ENCODE data around the gene EXD1. TPM values are rescaled to one million over a fixed set of nuclear protein-coding genes. Genes with fewer than 3 reads are reported as not detected.
"Not testable (repeated sequence)": the region's sequence is repeated elsewhere in the genome, so short reads cannot be mapped to it uniquely, and the experiment has no call there.

Gene EXD1
- total and polyA plus RNA-seq, 4 donors, result 0.26 to 0.40 TPM; not detected in 2

GRCh38 chr15:41258750-41259471 is 28.4 kb upstream of the EXD1 start:
- no CpG with 5 or more reads among the region's 3 CpGs for WGBS (ENCODE audit: insufficient coverage)
- Histone ChIP-seq H3K27ac (ENCODE audit: low read depth, low read length) (no peak overlapping the region), H3K4me3 (ENCODE audit: low read depth, low read length) (no peak overlapping the region)

GRCh38 chr15:41256577-41257038 is 26.1 kb upstream of the EXD1 start:
- WGBS (ENCODE audit: insufficient coverage), result 100% methylated on average over 3 of the region's 5 CpGs
- no peak for DNase-seq (ENCODE audit: low read depth in 4 of 6, low spot score in 6 of 6)
- Histone ChIP-seq H3K27me3 (ENCODE audit: control insufficient read depth, insufficient read depth, low read length) (no peaks in the 10 kb centered on the region), H3K9me3 (ENCODE audit: control insufficient read depth, insufficient read depth, low read length) (no peaks in the 10 kb centered on the region), H3K4me1 (ENCODE audit: control insufficient read depth, insufficient read depth, low read length) (no peaks in the 10 kb centered on the region), H3K4me3 (ENCODE audit: low read depth, low read length) (no peak overlapping the region), H3K36me3 (ENCODE audit: control insufficient read depth, insufficient read depth, low read length) (peaks cover 14% of the 10 kb centered on the region), H3K27ac (ENCODE audit: low read depth, low read length) (no peak overlapping the region)

More at GRCh38 chr15:41258750-41259471, 28.4 kb upstream of the EXD1 start:
- H3K4me1 ChIP-seq (ENCODE audit: control insufficient read depth, insufficient read depth, low read length), result no peaks in the 10 kb centered on the region
- no peak for DNase-seq (ENCODE audit: low read depth in 4 of 6, low spot score in 6 of 6)
- H3K27me3 ChIP-seq (ENCODE audit: control insufficient read depth, insufficient read depth, low read length), result no peaks in the 10 kb centered on the region
- peaks cover 16% of the 10 kb centered on the region for H3K36me3 ChIP-seq (ENCODE audit: control insufficient read depth, insufficient read depth, low read length)
- no peaks in the 10 kb centered on the region for H3K9me3 ChIP-seq (ENCODE audit: control insufficient read depth, insufficient read depth, low read length)

GRCh38 chr15:41256103-41256502 is 25.5 kb upstream of the EXD1 start:
- H3K36me3 ChIP-seq (ENCODE audit: control insufficient read depth, insufficient read depth, low read length), result peaks cover 16% of the 10 kb centered on the region
- H3K9me3 ChIP-seq (ENCODE audit: control insufficient read depth, insufficient read depth, low read length), result no peaks in the 10 kb centered on the region
- no peak overlapping the region for H3K27ac ChIP-seq (ENCODE audit: low read depth, low read length)
- no peak overlapping the region for H3K4me3 ChIP-seq (ENCODE audit: low read depth, low read length)
- no peaks in the 10 kb centered on the region for H3K4me1 ChIP-seq (ENCODE audit: control insufficient read depth, insufficient read depth, low read length)
- no peaks in the 10 kb centered on the region for H3K27me3 ChIP-seq (ENCODE audit: control insufficient read depth, insufficient read depth, low read length)
- no CpG with 5 or more reads among the region's 3 CpGs for WGBS (ENCODE audit: insufficient coverage)
- DNase-seq (ENCODE audit: low read depth in 4 of 6, low spot score in 6 of 6), result no peak

DNA sequence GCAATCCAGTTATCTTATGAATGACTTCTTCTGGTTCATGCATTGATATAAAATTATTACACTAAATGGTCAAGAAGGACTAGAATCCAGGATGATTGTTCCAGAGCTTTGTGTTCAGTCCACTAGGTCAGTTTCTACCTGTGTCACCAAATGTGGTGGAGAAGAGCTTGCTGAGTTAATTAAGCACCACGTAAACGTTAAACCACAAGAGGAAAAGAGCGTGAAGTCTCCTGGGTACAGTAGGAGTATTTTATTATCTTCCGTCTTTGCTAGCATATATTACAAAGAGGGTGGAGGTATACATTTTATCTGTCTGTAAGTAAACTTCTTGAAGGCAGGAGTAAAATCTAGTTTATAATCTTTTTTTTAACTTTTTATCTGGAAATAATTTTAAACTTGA is 24.0 kb upstream of the EXD1 start:
- peaks cover 10% of the 10 kb centered on the region for H3K36me3 ChIP-seq (ENCODE audit: control insufficient read depth, insufficient read depth, low read length)
- no peaks in the 10 kb centered on the region for H3K27me3 ChIP-seq (ENCODE audit: control insufficient read depth, insufficient read depth, low read length)
- WGBS (ENCODE audit: insufficient coverage), result 90% methylated on average over 2 of the region's 4 CpGs
- no peak overlapping the region for H3K4me3 ChIP-seq (ENCODE audit: low read depth, low read length)
- H3K9me3 ChIP-seq (ENCODE audit: control insufficient read depth, insufficient read depth, low read length), result no peaks in the 10 kb centered on the region
- H3K27ac ChIP-seq (ENCODE audit: low read depth, low read length), result no peak overlapping the region
- H3K4me1 ChIP-seq (ENCODE audit: control insufficient read depth, insufficient read depth, low read length), result no peaks in the 10 kb centered on the region
- DNase-seq (ENCODE audit: low read depth in 4 of 6, low spot score in 6 of 6), result no peak

- Histone ChIP-seq H3K27ac (ENCODE audit: low read depth, low read length) (no peak overlapping the region), H3K4me1 (ENCODE audit: control insufficient read depth, insufficient read depth, low read length) (no peaks in the 10 kb centered on the region), H3K27me3 (ENCODE audit: control insufficient read depth, insufficient read depth, low read length) (no peaks in the 10 kb centered on the region), H3K9me3 (ENCODE audit: control insufficient read depth, insufficient read depth, low read length) (no peaks in the 10 kb centered on the region), H3K36me3 (ENCODE audit: control insufficient read depth, insufficient read depth, low read length) (peaks cover 14% of the 10 kb centered on the region), H3K4me3 (ENCODE audit: low read depth, low read length) (no peak overlapping the region)
- WGBS (ENCODE audit: insufficient coverage), result 93% methylated on average over 4 of the region's 5 CpGs
- DNase-seq (ENCODE audit: low read depth in 4 of 6, low spot score in 6 of 6), result no peak
Measured at GRCh38 chr15:41251411-41251810, 20.9 kb upstream of the EXD1 start.

GRCh38 chr15:41250745-41251144 is 20.2 kb upstream of the EXD1 start:
- not testable (repeated sequence) for H3K9me3 ChIP-seq (ENCODE audit: control insufficient read depth, insufficient read depth, low read length); H3K27ac ChIP-seq (ENCODE audit: low read depth, low read length); H3K4me1 ChIP-seq (ENCODE audit: control insufficient read depth, insufficient read depth, low read length); H3K27me3 ChIP-seq (ENCODE audit: control insufficient read depth, insufficient read depth, low read length); H3K4me3 ChIP-seq (ENCODE audit: low read depth, low read length); DNase-seq (ENCODE audit: low read depth in 4 of 6, low spot score in 6 of 6)
- peaks cover 14% of the 10 kb centered on the region for H3K36me3 ChIP-seq (ENCODE audit: control insufficient read depth, insufficient read depth, low read length)
- WGBS (ENCODE audit: insufficient coverage), result 93% methylated on average over 6 of the region's 8 CpGs

DNA sequence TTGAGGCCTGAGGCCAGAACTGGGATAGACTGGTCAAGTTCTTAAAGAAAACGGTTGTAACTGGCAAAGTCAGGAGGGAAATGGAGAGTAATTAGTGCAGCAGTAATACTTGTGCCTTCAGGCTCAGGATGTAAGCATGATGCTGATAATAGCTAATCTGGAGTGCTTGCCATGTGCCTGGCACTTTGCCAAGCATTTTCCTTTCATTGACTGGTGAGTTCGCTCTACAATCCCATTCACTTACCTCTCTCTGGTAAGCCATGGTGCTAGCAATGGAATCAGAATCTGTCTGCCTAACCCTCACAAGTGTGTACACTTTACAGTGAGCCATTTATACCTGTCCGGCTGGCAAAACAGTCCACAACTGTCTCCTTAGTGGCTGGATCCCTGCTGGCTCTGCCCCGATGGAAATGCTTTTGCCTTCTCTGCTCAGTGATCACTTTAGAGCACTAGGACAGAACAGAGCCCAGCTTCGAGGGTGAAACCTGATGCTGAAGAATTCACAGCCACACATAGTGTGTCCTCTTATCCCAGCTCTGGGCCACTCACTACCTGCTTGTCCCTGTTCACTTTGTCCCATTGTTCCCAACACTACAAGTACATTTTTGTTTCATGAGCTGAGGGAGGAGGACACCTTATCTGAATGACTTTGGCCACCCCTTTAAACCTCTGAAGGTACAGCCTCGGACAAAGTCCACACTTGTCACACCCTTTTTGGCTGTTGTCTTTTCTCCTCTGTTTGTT is 10.8 kb upstream of the EXD1 start:
- H3K27ac ChIP-seq (ENCODE audit: low read depth, low read length), result no peak overlapping the region
- H3K27me3 ChIP-seq (ENCODE audit: control insufficient read depth, insufficient read depth, low read length), result no peaks in the 10 kb centered on the region
- DNase-seq (ENCODE audit: low read depth in 4 of 6, low spot score in 6 of 6), result peak in 3 of 6 donors; percentile 14 to 77 (median 67)
- WGBS (ENCODE audit: insufficient coverage), result 40% methylated on average over 5 of the region's 6 CpGs
- no peaks in the 10 kb centered on the region for H3K4me1 ChIP-seq (ENCODE audit: control insufficient read depth, insufficient read depth, low read length)
- peaks cover 4% of the 10 kb centered on the region for H3K36me3 ChIP-seq (ENCODE audit: control insufficient read depth, insufficient read depth, low read length)
- no peak overlapping the region for H3K4me3 ChIP-seq (ENCODE audit: low read depth, low read length)
- H3K9me3 ChIP-seq (ENCODE audit: control insufficient read depth, insufficient read depth, low read length), result no peaks in the 10 kb centered on the region

DNA sequence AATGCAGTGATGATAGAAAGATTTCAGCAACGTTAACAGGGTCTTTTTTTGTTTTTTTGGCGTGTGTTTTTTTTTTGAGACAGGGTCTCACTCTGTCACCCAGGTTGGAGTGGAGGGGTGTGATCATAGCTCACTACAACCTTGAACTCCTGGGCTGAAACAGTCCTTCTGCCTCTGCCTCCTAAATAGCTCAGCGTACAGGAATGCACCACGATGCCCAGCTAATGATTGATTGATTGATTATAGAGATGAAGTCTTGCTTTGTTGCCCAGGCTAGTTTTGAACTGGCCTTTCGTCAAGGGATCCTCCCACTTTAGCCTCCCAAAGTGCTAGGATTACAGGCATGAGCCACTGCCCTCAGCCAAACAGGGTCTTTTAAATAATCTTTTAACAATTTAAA is 7.5 kb upstream of the EXD1 start:
- no CpG with 5 or more reads among the region's 5 CpGs for WGBS (ENCODE audit: insufficient coverage)
- Histone ChIP-seq H3K27ac (ENCODE audit: low read depth, low read length) (no peak overlapping the region), H3K36me3 (ENCODE audit: control insufficient read depth, insufficient read depth, low read length) (no peaks in the 10 kb centered on the region), H3K9me3 (ENCODE audit: control insufficient read depth, insufficient read depth, low read length) (no peaks in the 10 kb centered on the region), H3K4me3 (ENCODE audit: low read depth, low read length) (no peak overlapping the region), H3K27me3 (ENCODE audit: control insufficient read depth, insufficient read depth, low read length) (no peaks in the 10 kb centered on the region), H3K4me1 (ENCODE audit: control insufficient read depth, insufficient read depth, low read length) (no peaks in the 10 kb centered on the region)
- DNase-seq (ENCODE audit: low read depth in 4 of 6, low spot score in 6 of 6), result no peak

GRCh38 chr15:41235929-41236328 is 5.4 kb upstream of the EXD1 start:
- no peaks in the 10 kb centered on the region for H3K9me3 ChIP-seq (ENCODE audit: control insufficient read depth, insufficient read depth, low read length)
- DNase-seq (ENCODE audit: low read depth in 4 of 6, low spot score in 6 of 6), result no peak
- H3K36me3 ChIP-seq (ENCODE audit: control insufficient read depth, insufficient read depth, low read length), result peaks cover 2% of the 10 kb centered on the region
- H3K27me3 ChIP-seq (ENCODE audit: control insufficient read depth, insufficient read depth, low read length), result no peaks in the 10 kb centered on the region
- H3K4me3 ChIP-seq (ENCODE audit: low read depth, low read length), result no peak overlapping the region
- H3K4me1 ChIP-seq (ENCODE audit: control insufficient read depth, insufficient read depth, low read length), result peaks cover 5% of the 10 kb centered on the region
- H3K27ac ChIP-seq (ENCODE audit: low read depth, low read length), result no peak overlapping the region

DNA sequence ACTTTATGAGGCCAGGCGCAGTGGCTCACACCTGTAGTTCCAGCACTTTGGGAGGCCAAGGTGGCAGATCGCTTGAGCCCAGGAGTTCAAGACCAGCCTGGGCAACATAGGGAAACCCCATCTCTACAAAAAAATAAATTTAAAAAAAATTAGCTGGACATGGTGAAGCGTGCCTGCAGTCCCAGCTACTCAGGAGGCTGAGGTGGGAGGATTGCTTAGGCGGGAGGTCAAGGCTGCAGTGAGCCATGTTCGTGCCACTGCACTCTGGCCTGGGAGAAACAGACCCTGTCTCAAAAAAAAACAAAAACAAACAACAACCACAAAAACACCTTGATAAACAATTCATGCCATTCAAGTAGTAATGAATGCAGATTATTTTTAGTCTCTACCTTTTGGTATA is 4.7 kb upstream of the EXD1 start:
- not testable (repeated sequence) for H3K9me3 ChIP-seq (ENCODE audit: control insufficient read depth, insufficient read depth, low read length); H3K27me3 ChIP-seq (ENCODE audit: control insufficient read depth, insufficient read depth, low read length); H3K27ac ChIP-seq (ENCODE audit: low read depth, low read length); H3K4me3 ChIP-seq (ENCODE audit: low read depth, low read length); DNase-seq (ENCODE audit: low read depth in 4 of 6, low spot score in 6 of 6); H3K36me3 ChIP-seq (ENCODE audit: control insufficient read depth, insufficient read depth, low read length)
- WGBS (ENCODE audit: insufficient coverage), result no CpG with 5 or more reads among the region's 5 CpGs
- peaks cover 11% of the 10 kb centered on the region for H3K4me1 ChIP-seq (ENCODE audit: control insufficient read depth, insufficient read depth, low read length)
